HPDE6-E6E7 (cell line): ENCODE data around the gene ABCG8.

Experiments used
- DNase-seq: peaks from one replicate; pipeline ENCODE4 v3.0.0; 2011; ENCODE audit warnings: missing footprints; ENCODE audit errors: extremely low spot score

The ABCG8 gene

DNA sequence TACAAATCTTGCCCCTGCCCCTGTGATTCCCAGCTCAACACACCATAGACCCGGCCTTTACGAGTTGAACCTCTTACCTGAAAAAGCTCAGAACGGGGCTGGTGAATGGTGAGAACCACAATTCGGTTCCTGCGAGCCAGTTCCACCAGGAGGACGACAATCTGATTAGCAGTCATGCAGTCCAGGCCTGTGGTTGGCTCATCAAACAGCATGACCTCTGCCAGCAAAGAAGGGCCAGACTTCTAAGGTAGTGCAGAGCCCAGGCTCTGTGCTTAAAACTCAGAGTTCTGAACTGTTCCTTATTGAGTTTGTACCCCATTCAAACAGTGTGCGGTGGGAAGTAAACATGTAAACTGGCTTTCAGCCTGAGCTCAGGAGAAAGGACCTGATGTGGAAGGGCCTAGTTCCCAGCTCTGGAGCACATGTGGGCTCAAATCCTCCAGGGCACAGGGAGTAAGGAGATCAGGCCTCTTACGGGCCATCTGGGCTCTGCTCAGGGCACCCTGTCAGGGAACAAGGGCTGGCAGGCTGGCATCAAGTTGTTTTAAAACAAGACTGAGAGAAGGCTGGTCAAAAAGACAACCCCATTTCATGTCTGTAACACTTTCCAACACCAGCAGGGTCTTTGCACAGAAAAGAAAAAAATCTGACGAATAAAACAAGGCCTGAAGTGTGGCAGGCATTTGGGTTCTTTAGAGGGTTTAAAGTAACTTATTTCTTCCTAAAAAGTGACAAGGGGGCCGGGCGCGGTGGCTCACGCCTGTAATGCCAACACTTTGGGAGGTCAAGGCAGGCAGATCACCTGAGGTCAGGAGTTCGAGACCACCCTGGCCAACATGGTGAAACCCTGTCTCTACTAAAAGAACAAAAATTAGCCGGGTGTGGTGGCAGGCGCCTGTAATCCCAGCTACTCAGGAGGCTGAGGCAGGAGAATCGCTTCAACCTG is 12.2 kb upstream of the ABCG8 start:
- DNase-seq: no peak

DNA sequence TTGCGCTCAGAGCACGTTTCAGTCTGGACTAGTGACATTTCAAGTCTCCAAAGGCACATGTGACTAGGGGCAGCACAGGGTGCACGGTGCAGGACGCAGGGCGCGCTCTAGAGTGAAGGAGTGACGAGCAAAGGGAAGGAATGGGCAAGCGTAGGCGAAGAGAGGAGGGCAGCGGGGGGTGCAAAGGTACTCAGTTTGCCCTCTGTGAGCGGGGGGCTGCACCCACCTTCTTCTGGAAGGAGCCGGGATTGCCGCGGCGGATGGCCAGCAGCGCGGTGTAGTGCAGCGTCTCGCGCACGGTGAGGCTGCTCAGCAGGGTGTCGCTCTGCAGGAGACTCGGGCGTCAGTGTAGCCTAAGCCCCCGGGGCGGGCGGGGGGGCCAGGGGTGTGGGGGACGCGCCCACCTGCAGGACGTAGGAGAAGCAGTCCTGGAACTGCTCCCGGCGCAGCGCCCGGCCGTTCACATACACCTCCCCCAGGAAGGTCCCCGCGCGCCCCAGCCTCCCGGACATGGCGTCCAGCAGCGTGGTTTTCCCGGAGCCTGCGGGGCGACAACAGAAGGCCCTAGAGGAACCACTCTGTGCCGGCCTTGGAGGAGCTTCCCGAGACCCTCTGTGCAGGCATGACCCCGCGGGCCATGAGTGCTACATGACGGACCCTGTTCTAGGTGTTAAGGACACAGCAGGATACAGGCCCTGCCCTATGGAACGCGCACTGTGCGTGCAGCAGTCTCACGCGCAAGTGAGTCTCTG is 7.1 kb upstream of the ABCG8 start:
- no peak for DNase-seq

DNA sequence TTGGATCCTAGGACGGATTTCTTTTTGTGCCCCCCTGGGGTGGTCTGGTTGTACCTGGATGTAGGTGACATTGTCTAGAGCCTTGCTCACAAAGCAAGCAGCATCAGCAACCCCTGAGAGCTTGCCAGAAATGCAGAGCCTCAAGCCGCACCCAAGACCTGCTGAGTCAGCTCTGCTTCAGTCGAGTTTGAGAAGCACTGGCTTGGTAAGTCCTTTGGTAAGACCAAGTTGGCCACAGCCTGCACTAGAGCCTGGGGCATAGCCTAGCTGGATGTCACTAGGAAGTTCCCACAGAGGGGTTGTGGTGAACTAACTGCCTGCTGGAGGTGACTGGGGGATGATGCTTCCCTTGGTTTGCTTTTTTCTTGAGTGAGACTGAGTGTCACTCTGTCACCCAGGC is 6.3 kb upstream of the ABCG8 start:
- no peak for DNase-seq

DNA sequence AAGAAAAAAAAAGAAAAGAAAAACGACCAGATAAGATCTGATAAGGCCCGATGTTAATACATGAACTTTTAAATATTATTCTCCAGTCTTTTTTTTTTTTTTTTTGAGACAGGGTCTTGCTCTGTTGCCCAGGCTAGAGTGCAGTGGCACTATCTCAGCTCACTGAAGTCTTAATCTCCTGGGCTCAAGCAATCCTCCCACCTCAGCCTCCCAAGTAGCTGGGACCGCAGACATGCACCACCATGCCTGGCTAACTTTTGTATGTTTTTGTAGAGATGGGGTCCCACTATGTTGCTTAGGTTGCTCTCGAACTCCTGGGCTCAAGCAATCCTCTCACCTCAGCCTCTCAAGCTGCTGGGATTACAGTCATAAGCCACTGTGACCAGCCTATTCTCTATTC is 1.7 kb upstream of the ABCG8 start:
- DNase-seq: no peak

DNA sequence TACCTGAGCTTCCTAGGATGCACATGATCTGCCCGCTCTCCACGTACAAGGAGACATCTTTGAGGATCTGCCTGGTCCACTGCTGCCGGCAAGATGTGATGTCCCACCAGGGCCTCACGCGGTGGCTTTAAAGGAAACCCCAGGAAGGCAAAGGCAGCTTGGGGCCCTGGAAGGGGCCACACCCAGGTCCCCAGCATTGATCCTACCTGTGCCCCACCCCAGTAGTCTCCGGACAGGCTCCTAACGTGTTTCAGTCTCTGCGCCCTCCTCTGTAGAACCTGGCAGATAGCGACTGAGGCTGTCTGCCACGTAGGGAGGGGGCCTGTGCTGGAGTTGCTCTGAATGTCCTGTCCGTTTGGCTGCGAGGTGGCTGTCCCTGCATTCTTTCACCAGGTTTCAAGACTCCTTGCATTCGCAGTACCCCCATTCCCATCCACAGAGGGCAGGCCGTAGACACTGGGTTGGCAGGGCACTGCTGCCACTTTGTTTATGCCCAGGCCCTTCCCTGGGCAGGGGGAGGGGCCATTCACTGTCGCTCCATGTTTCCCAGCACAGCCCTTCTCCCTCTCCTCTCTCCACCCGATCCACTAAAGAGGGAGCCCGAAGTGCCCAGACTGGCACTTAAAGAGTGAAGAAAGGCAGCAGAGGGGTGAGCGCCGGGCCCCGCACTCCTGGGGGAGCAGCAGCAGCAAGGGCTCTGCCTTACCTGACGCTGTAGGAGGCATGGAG is 776 bp upstream of the ABCG8 start:
- no peak for DNase-seq

DNA sequence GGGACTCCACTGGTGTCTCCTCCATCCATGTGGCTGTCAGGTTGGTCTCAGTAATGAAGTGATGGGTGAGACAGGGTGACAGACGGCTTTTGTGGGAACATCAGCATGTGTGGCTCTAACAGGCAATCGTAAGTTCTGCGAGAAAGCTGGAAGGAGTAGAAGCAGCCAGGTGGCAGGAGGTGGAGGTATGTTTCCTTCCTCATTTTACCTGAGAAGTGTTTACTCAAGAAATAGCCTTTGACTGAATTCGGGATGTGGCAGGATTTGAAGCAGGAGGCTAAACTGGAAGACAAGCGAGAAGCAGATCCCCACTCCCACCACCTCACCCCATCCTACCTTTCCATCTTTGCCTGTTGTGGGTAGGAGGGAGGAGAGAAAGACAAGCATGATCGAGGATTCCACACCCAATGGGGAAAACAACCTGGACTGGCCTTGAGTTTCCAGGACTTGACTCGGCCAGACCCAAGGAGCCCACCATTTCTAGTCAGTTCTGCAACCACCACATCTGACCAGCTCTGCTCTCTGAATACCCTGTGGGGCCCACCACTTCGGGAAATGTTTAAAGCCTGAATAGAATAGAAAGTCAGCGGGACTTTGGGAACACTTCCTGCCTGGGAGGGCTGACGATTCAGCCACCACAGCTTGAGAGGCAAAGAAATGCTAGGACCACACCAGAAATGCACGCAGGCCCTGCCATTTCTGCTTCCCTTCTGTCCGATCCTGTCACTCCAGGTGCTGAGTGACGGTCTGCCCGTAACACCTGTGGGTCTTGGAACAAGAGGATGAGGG is 1.2 kb downstream of the ABCG8 start:
- no peak for DNase-seq

DNA sequence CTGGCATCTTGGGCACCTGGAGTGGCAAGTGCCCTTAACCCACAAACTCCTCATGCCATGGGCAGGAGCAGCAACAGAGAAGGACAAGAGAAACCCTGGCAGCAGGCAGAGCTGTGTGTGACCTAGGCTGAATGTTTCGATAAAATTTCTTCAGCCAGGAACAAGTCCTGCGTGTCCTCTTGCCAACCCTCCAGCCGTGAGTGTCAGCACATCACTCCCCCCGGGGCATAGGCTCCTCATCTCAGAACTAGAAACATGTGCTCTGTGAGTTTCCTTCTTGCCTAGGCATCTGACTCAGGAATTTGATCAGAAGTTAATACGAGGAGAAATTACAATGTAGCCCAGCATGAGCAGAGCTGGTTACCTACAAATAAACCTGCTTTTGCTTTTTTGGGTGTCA is 2.2 kb downstream of the ABCG8 start:
- no peak for DNase-seq

DNA sequence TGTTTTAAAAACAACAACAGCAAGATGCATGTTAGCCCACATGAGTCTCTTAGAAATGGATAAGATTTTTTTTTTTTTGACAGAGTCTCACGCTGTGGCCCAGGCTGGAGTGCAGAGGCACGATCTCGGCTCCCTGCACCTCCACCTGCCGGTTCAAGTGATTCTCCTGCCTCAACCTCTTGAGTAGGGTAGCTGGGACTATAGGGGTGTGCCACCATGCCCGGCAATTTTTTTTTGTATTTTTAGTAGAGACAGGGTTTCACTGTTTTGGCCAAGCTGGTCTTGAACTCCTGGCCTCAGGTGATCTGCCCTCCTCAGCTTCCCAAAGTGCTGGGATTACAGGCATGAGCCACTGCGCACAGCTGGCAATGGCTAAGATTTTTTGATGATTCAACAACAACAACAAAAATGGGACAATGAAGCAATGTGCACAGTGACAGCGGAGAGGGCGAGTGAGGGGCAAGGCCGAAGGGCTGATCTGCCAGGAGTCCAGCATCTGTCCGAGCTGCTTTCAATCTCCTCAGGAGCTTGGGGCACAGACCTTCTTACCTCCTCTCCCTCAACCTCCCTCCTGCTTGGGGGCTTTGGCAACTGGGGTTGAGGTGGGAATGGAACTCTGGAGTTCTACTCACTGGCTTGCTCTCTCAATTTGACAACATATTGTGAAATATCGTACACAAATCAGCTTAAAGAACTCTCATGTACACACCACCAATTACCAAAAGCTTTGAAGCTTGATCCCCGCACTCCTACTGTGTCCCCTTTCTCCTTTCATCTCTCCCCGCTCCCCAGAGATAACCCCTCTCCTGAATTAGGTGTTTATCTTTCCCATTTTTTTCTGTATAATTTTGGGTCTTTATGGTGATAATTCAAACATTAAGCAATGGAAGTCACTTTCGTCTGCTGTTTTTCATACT is 3.4 kb downstream of the ABCG8 start:
- DNase-seq: no peak

DNA sequence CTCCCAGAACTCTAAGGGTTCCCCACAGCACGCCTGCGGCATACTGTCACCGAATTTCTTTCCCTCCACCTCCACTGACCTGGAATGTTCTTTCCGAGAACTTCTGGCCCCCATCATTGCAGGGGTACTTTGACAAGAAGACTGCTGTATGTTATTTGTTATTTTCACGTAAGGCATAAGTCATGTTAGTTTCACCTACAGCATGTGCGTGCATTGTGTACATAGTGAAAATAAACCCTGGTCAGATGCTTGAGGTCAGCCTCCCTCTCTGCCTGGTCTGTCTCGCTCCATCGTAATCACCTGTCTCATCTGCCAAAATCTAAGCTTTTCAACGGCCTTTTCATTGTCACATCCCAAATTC is 4.1 kb downstream of the ABCG8 start:
- no peak for DNase-seq

DNA sequence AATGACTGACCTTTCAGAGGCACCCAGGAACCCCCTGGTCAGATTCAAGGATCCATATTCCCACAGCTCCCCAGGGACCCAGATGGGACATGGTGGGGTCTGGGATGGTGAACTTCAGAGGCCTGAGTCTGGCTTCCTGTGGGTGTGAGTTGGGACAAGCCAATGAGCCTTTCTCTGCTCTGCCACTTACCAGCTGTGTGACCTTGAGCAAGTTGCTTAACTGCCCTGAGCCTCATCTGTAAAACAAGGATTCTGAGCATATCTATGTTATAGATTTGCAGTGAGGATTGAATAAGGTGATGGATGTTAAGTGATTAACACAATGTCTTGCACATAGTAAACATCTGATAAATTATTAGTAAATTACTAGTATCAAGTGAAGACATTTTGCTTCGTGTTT is 6.4 kb downstream of the ABCG8 start:
- DNase-seq: no peak

DNA sequence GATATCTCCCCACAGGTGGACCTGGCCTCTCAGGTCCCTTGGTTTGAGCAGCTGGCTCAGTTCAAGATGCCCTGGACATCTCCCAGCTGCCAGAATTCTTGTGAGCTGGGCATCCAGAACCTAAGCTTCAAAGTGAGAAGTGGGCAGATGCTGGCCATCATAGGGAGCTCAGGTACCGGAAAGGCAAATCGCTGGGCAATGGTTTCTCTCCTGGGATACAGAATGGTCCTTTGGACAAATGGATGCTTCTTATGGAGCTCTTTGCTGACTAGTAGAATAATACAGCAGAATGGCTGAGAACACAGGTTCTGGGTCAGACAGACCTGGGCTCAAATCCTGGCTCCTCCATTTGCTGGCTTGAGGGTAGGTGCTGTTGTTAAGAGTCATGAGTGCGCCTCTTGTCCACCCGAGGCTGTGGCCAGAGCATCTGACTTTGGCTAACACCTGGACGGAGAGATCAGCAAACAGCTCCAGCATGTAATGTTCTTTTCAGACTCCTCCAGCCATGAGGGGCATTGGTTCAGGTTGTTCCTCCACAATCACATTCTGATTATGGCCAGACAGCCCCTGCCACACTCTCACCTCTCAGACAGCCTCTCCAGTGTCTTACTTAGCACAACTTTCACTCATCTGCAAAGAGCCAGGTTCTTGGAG is 7.5 kb downstream of the ABCG8 start:
- DNase-seq: no peak

DNA sequence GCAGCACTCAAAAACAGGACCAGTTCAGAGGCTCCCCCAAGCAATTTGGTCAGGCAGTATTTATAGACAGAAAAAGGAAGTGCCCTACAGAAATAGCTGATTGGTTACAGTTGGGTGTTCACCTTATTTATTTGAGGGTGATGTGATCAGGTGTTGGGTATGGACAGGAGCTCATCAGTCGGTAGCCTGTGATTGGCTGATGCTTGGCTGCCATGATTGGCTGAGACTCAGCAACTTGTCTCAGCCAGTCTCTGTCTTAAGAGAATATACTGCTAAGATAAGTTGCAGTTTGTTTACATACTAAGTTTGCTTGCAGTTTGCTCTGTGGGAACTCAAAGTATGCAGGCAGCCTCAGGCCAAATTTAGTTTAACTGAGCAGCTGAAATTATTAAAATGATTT is 9.4 kb downstream of the ABCG8 start:
- DNase-seq: no peak

DNA sequence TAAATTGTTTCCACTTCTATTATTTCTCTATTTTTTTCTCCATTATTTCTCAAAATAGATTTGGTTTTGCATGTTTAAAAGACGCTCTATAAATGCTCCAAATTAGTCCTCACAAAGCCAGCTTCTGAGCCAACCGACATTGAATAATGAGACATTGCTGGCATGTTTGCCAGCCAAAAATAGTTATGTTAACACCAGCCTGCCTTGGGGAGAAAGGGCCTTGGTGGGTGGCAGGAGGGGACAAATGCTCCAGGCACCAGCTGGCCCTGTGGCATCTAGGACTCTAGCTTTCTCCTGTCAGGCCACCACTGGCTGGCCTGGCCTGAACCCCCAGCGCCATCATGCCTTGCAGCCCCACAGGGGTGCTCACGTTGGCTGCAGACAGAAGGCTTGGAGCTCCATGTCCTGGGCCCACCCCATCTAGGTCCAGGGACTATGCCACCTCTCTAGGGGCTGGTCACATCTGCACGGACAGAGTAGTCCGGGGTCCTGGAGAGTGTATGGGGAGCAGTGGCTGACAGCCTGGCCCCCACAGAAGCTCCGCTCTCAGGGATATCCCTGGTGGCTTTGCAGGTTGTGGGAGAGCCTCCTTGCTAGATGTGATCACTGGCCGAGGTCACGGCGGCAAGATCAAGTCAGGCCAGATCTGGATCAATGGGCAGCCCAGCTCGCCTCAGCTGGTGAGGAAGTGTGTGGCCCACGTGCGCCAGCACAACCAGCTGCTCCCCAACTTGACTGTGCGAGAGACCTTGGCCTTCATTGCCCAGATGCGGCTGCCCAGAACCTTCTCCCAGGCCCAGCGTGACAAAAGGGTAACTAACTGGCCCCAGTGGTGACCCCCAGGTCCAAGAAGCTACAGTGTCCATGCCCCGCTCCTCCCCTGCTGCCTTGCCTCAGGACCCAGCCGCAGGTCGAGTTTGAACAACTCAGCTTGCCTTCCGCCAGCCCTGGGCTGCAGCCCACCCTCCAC is 12.5 kb downstream of the ABCG8 start:
- no peak for DNase-seq

DNA sequence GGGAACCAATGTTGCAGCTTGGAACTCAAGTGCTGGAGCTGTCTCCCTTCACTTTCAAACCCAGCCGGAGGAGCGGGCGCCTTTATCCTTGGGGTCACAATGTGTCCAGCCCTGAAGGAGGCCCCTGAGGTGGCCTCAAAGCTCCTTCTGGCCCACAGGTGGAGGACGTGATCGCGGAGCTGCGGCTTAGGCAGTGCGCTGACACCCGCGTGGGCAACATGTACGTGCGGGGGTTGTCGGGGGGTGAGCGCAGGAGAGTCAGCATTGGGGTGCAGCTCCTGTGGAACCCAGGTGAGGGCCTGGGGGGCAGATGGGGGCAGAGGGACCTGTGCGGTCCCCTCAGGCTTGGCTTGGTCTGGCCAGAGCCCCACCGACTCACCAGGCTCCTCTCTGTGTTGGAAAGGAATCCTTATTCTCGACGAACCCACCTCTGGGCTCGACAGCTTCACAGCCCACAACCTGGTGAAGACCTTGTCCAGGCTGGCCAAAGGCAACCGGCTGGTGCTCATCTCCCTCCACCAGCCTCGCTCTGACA is 13.5 kb downstream of the ABCG8 start:
- DNase-seq: no peak

DNA sequence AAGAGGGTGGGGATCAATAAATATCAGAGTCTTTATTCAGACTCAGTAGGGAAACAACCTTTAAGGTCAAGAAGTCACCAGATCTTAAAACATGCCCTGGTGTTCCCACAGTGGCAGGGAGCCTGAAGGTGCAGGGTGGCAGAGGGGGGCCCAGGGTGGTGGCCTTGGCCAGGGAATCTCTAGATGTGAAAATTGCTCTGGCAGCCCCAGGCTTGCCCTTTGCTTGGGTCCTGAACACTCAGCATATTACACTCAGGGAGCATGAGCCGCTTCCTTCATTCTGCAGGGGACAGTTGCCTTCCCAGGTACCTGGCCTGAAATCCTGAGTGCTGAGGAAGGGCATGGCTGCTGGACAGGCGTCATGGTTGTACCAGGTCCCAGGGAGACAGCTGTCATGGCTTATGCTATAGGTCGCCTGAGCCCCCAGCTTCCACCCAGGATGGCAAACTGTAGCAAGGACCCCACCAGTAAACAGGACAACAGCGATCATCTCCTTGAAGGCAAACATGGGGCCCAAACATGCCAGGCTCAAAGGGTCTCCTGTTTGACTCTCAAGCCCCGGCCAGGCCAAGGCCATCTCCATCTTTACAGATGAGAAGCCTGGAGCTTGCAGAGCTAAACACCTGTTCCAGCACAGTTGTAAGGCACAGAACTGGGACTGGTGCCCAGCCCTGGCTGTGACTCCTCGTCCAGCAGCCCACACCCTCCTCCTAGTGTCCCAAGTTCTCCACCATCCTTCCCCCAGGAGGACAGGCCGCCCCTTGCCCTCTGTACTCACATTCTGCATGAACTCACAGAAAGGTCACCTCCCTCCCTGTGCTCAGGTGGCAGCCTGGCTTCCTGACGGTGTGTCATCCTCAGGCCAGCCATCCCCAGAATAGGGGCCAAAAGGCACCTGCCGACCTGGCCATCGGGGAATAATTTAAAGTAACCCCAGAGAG is 14.6 kb downstream of the ABCG8 start:
- no peak for DNase-seq

DNA sequence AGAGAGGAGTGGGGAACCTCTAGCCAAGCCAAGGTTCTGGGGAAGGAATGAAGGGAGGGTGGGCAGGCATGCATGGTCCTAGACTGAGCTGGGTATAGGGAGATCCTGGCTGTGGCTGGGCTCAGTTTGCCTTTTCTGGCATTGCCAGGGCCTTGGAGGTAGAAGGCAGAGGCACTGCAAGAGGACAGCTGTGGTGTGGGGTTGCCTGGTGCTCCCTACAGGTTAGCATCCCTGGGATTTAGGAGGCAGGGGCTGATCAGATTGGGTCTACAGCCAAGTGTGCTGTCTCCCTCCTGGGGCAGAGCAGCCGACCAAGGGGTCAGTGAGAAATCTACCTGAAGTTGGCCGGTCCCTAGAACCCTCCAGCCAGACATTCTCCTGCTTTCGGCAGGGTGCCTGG is 15.9 kb downstream of the ABCG8 start:
- DNase-seq: no peak

DNA sequence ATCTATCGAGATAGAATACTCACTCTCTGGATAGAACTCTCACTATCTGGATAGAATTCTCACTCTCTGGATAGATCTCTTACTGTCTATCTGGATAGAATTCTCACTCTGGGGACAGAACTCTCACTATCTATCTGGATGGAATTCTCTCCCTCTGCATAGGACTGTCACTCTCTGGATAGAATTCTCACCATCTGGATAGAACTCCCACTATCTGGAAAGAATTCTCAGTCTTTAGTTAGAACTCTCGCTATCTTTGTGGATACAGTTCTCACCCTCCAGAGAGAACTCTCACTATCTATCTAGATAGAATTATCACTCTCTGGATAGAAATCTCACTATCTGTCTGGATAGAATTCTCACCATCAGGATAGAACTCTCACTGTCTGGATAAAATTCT is 16.5 kb downstream of the ABCG8 start:
- DNase-seq: no peak

DNA sequence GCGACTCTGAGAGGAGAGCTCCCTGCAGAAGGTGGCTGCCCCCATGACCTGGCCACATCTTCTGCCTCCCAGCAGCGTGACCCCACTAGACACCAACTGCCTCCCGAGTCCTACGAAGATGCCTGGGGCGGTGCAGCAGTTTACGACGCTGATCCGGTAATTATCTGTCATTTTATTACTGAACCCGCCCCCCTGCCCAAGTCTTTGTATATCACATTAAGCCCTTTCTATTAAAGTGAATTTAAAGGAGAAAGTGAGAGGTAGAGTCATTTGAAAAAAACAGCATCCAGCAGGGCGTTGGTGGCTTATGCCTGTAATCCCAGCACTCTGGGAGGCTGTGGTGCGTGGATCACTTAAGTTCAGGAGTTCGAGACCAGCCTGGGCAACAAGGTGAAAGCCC is 33.4 kb downstream of the ABCG8 start:
- no peak for DNase-seq
